ENCODE measurements around the gene PTPRE.

The PTPRE gene

GRCh38 chr10:127928021-127928806 lies 21.3 kb downstream of the PTPRE start:
- peaks cover 10% of the 10 kb centered on the region for H3K4me1 ChIP-seq (ENCODE audit: insufficient read depth, low read length, poor library complexity, severe bottlenecking)
- H3K9me3 ChIP-seq (ENCODE audit: insufficient read depth, low read depth, low read length), result no peaks in the 10 kb centered on the region
- no peak overlapping the region for H2AFZ ChIP-seq (ENCODE audit: low read length)
- no peaks in the 10 kb centered on the region for H4K20me1 ChIP-seq (ENCODE audit: insufficient read depth, low read length, poor library complexity, severe bottlenecking)
- H3K36me3 ChIP-seq (ENCODE audit: insufficient read depth, low read length), result no peaks in the 10 kb centered on the region
- no peak overlapping the region for H3K4me3 ChIP-seq (ENCODE audit: low read length, poor library complexity, severe bottlenecking)
- TF ChIP-seq CTCF (conservative IDR thresholded peaks at IDR 0.05; ENCODE audit: low read length) (no peak), EZH2phosphoT487 (IDR thresholded peaks at IDR 0.05; ENCODE audit: borderline replicate concordance) (no peak)
- no peak overlapping the region for H3K4me2 ChIP-seq (ENCODE audit: low read depth, low read length, poor library complexity, severe bottlenecking)
- H3K9ac ChIP-seq (ENCODE audit: low read depth, low read length, poor library complexity, severe bottlenecking), result no peak overlapping the region
- no peaks in the 10 kb centered on the region for H3F3A ChIP-seq (ENCODE audit: low read depth)
- H3K27me3 ChIP-seq (ENCODE audit: insufficient read depth, low read length, poor library complexity, severe bottlenecking), result no peaks in the 10 kb centered on the region
- no peaks in the 10 kb centered on the region for H3K9me2 ChIP-seq (replicated peaks; ENCODE audit: low read depth, low read length)
- no peaks in the 10 kb centered on the region for H3K79me2 ChIP-seq (ENCODE audit: insufficient read depth, low read length)

- TF ChIP-seq CTCF (conservative IDR thresholded peaks at IDR 0.05; ENCODE audit: low read length), result no peak
- TF ChIP-seq EZH2phosphoT487 (IDR thresholded peaks at IDR 0.05; ENCODE audit: borderline replicate concordance), result no peak
- no peaks in the 10 kb centered on the region for H4K20me1 ChIP-seq (ENCODE audit: insufficient read depth, low read length, poor library complexity, severe bottlenecking)
- H3F3A ChIP-seq (ENCODE audit: low read depth), result no peaks in the 10 kb centered on the region
- H3K36me3 ChIP-seq (ENCODE audit: insufficient read depth, low read length), result no peaks in the 10 kb centered on the region
- no peaks in the 10 kb centered on the region for H3K9me2 ChIP-seq (replicated peaks; ENCODE audit: low read depth, low read length)
- no peak overlapping the region for H2AFZ ChIP-seq (ENCODE audit: low read length)
- no peak overlapping the region for H3K9ac ChIP-seq (ENCODE audit: low read depth, low read length, poor library complexity, severe bottlenecking)
- no peak overlapping the region for H3K4me3 ChIP-seq (ENCODE audit: low read length, poor library complexity, severe bottlenecking)
- no peak overlapping the region for H3K4me2 ChIP-seq (ENCODE audit: low read depth, low read length, poor library complexity, severe bottlenecking)
- H3K79me2 ChIP-seq (ENCODE audit: insufficient read depth, low read length), result no peaks in the 10 kb centered on the region
- H3K4me1 ChIP-seq (ENCODE audit: insufficient read depth, low read length, poor library complexity, severe bottlenecking), result no peaks in the 10 kb centered on the region
- no peaks in the 10 kb centered on the region for H3K9me3 ChIP-seq (ENCODE audit: insufficient read depth, low read depth, low read length)
- no peaks in the 10 kb centered on the region for H3K27me3 ChIP-seq (ENCODE audit: insufficient read depth, low read length, poor library complexity, severe bottlenecking)
These were observed 25.8 kb downstream of the PTPRE start for GRCh38 chr10:127932521-127933270.

GRCh38 chr10:127933271-127933670 lies 26.4 kb downstream of the PTPRE start:
- Histone ChIP-seq H3K4me2 (ENCODE audit: low read depth, low read length, poor library complexity, severe bottlenecking) (no peak overlapping the region), H3K9me2 (replicated peaks; ENCODE audit: low read depth, low read length) (no peaks in the 10 kb centered on the region), H3K4me3 (ENCODE audit: low read length, poor library complexity, severe bottlenecking) (no peak overlapping the region), H4K20me1 (ENCODE audit: insufficient read depth, low read length, poor library complexity, severe bottlenecking) (no peaks in the 10 kb centered on the region), H3K9ac (ENCODE audit: low read depth, low read length, poor library complexity, severe bottlenecking) (no peak overlapping the region), H3K79me2 (ENCODE audit: insufficient read depth, low read length) (no peaks in the 10 kb centered on the region), H3K4me1 (ENCODE audit: insufficient read depth, low read length, poor library complexity, severe bottlenecking) (no peaks in the 10 kb centered on the region), H3F3A (ENCODE audit: low read depth) (no peaks in the 10 kb centered on the region), H3K9me3 (ENCODE audit: insufficient read depth, low read depth, low read length) (no peaks in the 10 kb centered on the region), H3K36me3 (ENCODE audit: insufficient read depth, low read length) (no peaks in the 10 kb centered on the region), H3K27me3 (ENCODE audit: insufficient read depth, low read length, poor library complexity, severe bottlenecking) (no peaks in the 10 kb centered on the region), H2AFZ (ENCODE audit: low read length) (no peak overlapping the region)
- TF ChIP-seq EZH2phosphoT487 (IDR thresholded peaks at IDR 0.05; ENCODE audit: borderline replicate concordance), result no peak
- no peak for TF ChIP-seq CTCF (conservative IDR thresholded peaks at IDR 0.05; ENCODE audit: low read length)

Data from Loucy (cell line).